K562 (cell line): ENCODE measurements around the gene CHPF.

Experiments used
- CREB1 ChIP-seq, 2 experiments: sonication (generic) in 1 of 2; formaldehyde crosslinking in 1 of 2; IDR thresholded peaks; 2 replicates each; pipeline versions ENCODE4 v1.6.1 to v1.8.0; 2012 to 2022; ENCODE audit warnings: inconsistent platforms in 1 of 2, mild to moderate bottlenecking in 1 of 2, missing genetic modification reagents in 1 of 2, moderate library complexity in 1 of 2
- EZH2 ChIP-seq: IDR thresholded peaks from 2 replicates; pipeline ENCODE4 v1.6.1; 2012; ENCODE audit warnings: low read depth, mild to moderate bottlenecking, inconsistent platforms, low read length, borderline replicate concordance
- HDAC6 ChIP-seq: IDR thresholded peaks from 2 replicates; pipeline ENCODE4 v1.6.1; 2012; ENCODE audit warnings: low read depth, mild to moderate bottlenecking, control low read depth, inconsistent platforms, low read length, moderate library complexity
- JUND ChIP-seq, 2 experiments: IDR thresholded peaks; 2 replicates in 1 of 2; 3 replicates in 1 of 2; pipeline ENCODE4 v1.6.1; 2011; ENCODE audit warnings: borderline replicate concordance in 2 of 2, low read depth in 2 of 2, low read length in 2 of 2, improper control_type of control experiment in 1 of 2, missing biosample characterization in 1 of 2, missing genetic modification characterization in 1 of 2, missing genetic modification reagents in 1 of 2
- MCM2 ChIP-seq: fragments of 450-650 bp; IDR thresholded peaks from 2 replicates; pipeline ENCODE4 v1.6.1; 2017; ENCODE audit warnings: low read depth, mild to moderate bottlenecking
- NFATC3 ChIP-seq: fragments of 450-650 bp; IDR thresholded peaks from 2 replicates; pipeline ENCODE4 v1.6.1; 2017; ENCODE audit warnings: mild to moderate bottlenecking
- SPI1 ChIP-seq: IDR thresholded peaks from 2 replicates; pipeline ENCODE4 v1.6.1; 2011; ENCODE audit warnings: low read depth, low read length, control low read depth, borderline replicate concordance
- TAF1 ChIP-seq: IDR thresholded peaks from 2 replicates; pipeline ENCODE4 v1.6.1; 2011; ENCODE audit warnings: mild to moderate bottlenecking, low read length, moderate library complexity; ENCODE audit not compliant: insufficient read depth, control insufficient read depth, severe bottlenecking; ENCODE audit errors: extremely low read depth
- TBL1XR1 ChIP-seq, 2 experiments: IDR thresholded peaks; 2 replicates each; pipeline ENCODE4 v1.6.1; 2012; ENCODE audit warnings: improper control_type of control experiment in 2 of 2, low read length in 2 of 2, mild to moderate bottlenecking in 1 of 2
- TF ChIP-seq, protein P1 (sequence below), 3 experiments: IDR thresholded peaks in 2 of 3; conservative IDR thresholded peaks in 1 of 3; 2 replicates each; pipeline ENCODE4 v1.5.1; 2011 to 2012; ENCODE audit warnings: low read length in 3 of 3, mild to moderate bottlenecking in 3 of 3, control low read depth in 2 of 3, improper control_type of control experiment in 1 of 3, inconsistent platforms in 1 of 3, low read depth in 1 of 3, mixed read lengths in 1 of 3, moderate library complexity in 1 of 3; ENCODE audit not compliant: insufficient read depth in 2 of 3
- TF ChIP-seq, protein P2 (sequence below): fragments of 200-800 bp; sonication (Bioruptor generic); IDR thresholded peaks from 2 replicates; pipeline ENCODE4 v1.6.1; 2016; ENCODE audit warnings: missing genetic modification characterization, missing compliant biosample characterization
- TF ChIP-seq, protein P3 (sequence below): sonication (generic); formaldehyde crosslinking; IDR thresholded peaks from 2 replicates; pipeline ENCODE4 v1.8.0; 2022; ENCODE audit warnings: mild to moderate bottlenecking, missing genetic modification reagents

DNA sequence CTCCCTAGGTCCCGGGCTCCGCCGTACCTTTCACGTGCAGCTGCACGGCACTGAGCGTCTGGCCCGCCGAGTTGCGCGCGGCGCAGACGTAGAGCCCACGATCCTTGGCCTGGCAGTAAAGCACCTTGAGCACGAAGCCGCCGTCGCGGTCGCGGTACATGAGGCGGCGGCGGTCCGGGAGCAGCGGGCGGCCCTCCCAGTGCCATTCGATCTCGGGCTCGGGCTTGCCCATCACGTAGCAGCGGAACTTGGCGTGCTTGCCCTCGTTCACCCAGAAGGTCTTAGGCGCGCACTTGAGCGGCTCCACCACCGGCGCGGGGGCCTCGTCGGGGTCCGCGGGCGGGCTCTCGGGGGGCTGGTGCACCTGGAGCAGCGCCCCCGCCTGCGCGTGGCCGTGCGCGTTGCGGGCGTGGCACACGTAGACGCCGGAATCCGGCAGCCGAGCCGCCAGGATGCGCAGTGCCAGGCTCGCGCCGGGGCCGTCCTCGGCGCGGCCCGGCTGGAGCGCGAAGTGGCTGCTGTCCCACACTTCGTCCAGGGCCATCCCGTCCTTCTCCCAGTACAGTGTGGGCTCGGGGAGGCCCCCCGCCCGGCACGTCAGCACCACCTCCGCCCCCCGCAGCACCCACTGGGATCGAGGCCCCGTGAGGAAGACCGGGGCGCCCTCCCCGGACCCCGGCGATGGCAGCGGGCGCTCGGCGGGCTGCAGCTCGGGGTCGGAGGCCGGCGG lies 26.8 kb upstream of the CHPF start:
- TF ChIP-seq JUND (IDR thresholded peaks at IDR 0.05; ENCODE audit: borderline replicate concordance, low read depth, low read length) (no peak), JUND (tag; IDR thresholded peaks at IDR 0.05; ENCODE audit: borderline replicate concordance, low read depth, low read length) (no peak), CREB1 (IDR thresholded peaks at IDR 0.05) (no peak), CREB1 (CRISPR knock-in tag; IDR thresholded peaks at IDR 0.05) (no peak), TBL1XR1 (IDR thresholded peaks at IDR 0.05; ENCODE audit: low read length in 2 of 2) (no peak), EZH2 (no peak), HDAC6 (no peak), MCM2 (no peak), SPI1 (no peak), TAF1 (no peak), NFATC3 (no peak)
- TF ChIP-seq, protein P1, sequence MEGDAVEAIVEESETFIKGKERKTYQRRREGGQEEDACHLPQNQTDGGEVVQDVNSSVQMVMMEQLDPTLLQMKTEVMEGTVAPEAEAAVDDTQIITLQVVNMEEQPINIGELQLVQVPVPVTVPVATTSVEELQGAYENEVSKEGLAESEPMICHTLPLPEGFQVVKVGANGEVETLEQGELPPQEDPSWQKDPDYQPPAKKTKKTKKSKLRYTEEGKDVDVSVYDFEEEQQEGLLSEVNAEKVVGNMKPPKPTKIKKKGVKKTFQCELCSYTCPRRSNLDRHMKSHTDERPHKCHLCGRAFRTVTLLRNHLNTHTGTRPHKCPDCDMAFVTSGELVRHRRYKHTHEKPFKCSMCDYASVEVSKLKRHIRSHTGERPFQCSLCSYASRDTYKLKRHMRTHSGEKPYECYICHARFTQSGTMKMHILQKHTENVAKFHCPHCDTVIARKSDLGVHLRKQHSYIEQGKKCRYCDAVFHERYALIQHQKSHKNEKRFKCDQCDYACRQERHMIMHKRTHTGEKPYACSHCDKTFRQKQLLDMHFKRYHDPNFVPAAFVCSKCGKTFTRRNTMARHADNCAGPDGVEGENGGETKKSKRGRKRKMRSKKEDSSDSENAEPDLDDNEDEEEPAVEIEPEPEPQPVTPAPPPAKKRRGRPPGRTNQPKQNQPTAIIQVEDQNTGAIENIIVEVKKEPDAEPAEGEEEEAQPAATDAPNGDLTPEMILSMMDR (IDR thresholded peaks at IDR 0.05 in 2 of 3, conservative IDR thresholded peaks at IDR 0.05 in 1 of 3; ENCODE audit: insufficient read depth in 2 of 3, low read depth in 1 of 3, low read length in 3 of 3), result no peak
- TF ChIP-seq, protein P2, sequence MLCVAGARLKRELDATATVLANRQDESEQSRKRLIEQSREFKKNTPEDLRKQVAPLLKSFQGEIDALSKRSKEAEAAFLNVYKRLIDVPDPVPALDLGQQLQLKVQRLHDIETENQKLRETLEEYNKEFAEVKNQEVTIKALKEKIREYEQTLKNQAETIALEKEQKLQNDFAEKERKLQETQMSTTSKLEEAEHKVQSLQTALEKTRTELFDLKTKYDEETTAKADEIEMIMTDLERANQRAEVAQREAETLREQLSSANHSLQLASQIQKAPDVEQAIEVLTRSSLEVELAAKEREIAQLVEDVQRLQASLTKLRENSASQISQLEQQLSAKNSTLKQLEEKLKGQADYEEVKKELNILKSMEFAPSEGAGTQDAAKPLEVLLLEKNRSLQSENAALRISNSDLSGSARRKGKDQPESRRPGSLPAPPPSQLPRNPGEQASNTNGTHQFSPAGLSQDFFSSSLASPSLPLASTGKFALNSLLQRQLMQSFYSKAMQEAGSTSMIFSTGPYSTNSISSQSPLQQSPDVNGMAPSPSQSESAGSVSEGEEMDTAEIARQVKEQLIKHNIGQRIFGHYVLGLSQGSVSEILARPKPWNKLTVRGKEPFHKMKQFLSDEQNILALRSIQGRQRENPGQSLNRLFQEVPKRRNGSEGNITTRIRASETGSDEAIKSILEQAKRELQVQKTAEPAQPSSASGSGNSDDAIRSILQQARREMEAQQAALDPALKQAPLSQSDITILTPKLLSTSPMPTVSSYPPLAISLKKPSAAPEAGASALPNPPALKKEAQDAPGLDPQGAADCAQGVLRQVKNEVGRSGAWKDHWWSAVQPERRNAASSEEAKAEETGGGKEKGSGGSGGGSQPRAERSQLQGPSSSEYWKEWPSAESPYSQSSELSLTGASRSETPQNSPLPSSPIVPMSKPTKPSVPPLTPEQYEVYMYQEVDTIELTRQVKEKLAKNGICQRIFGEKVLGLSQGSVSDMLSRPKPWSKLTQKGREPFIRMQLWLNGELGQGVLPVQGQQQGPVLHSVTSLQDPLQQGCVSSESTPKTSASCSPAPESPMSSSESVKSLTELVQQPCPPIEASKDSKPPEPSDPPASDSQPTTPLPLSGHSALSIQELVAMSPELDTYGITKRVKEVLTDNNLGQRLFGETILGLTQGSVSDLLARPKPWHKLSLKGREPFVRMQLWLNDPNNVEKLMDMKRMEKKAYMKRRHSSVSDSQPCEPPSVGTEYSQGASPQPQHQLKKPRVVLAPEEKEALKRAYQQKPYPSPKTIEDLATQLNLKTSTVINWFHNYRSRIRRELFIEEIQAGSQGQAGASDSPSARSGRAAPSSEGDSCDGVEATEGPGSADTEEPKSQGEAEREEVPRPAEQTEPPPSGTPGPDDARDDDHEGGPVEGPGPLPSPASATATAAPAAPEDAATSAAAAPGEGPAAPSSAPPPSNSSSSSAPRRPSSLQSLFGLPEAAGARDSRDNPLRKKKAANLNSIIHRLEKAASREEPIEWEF (CRISPR knock-in tag), result no peak
- TF ChIP-seq, protein P3, sequence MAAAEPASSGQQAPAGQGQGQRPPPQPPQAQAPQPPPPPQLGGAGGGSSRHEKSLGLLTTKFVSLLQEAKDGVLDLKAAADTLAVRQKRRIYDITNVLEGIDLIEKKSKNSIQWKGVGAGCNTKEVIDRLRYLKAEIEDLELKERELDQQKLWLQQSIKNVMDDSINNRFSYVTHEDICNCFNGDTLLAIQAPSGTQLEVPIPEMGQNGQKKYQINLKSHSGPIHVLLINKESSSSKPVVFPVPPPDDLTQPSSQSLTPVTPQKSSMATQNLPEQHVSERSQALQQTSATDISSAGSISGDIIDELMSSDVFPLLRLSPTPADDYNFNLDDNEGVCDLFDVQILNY (CRISPR knock-in tag), result no peak
